Omental fat pad (tissue), 4 donors: ENCODE measurements around the gene NFIB. TPM values are rescaled to one million over a fixed set of nuclear protein-coding genes. Genes with fewer than 3 reads are reported as not detected.

Experiments used
- ATAC-seq: fragments of 150-250 bp; one replicate; pipeline ENCODE4 v1.9.1; 2016; ENCODE audit warnings: mild to moderate bottlenecking, moderate library complexity; ENCODE audit not compliant: low FRiP score
- DNase-seq: peaks from one replicate; pipeline ENCODE4 v3.0.0-alpha.2; 2019; ENCODE audit warnings: low spot score
- total RNA-seq, 4 donors: library from RNA; depleted of rRNA; stranded (reverse); fragments of >200 nt; gene quantifications; one replicate each; pipeline ENCODE4 v1.1.0, GENCODE V29; 2016
- TF ChIP-seq, protein P1 (sequence below), 3 donors: fragments of 450-650 bp; IDR thresholded peaks; one replicate each; pipeline ENCODE4 v1.5.1; 2016 to 2017; ENCODE audit warnings: antibody characterized with exemption in 3 of 3, mild to moderate bottlenecking in 3 of 3, moderate library complexity in 2 of 3

NFIB gene
- total RNA-seq, 4 donors from 2014 or later, result 55.1 to 265 (median 106) TPM

DNA sequence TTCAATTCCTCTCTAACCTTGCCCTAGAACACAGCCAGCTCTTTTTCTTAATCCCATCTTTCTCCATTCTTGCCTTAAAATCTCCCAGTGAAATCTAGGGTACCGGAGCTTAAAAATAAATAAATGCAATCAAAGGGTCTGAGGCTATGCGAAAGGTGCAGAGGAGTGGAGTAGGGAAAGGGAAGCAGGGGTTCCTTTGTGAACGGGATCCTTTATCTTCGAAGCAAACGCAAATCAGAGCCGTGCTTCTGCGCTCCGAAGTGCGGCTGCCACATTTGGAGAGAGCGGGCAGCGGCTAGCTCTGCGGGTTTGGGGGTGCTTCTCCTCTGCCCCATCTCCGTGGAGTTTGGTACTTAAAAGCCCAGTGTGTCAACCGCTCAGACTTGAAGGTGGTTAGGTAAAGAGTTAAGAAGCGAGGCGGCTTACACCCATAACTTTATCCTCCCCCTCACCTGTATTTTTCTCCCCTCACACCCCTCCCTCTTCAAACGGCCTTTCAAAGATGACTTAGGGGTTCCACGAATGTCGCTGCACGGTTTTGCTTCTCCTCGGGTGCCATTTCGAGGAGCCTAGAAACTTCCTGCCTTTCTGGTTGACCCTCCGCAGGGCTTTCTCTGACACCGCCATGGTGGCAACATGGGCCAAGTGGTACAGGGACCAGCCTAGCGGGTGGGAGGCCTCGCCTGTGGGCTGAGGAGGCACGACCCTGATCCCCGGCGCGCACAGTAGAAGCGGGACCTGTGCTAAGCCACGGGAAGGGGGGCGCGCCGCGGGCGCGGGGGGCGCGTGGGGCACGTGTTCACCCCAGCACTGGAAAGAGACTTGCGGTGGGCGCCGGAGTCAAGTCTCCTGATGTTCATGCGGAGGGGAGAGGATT lies 31.7 kb upstream of the NFIB start:
- ATAC-seq (no peak), DNase-seq (no peak)
- TF ChIP-seq, protein P1, sequence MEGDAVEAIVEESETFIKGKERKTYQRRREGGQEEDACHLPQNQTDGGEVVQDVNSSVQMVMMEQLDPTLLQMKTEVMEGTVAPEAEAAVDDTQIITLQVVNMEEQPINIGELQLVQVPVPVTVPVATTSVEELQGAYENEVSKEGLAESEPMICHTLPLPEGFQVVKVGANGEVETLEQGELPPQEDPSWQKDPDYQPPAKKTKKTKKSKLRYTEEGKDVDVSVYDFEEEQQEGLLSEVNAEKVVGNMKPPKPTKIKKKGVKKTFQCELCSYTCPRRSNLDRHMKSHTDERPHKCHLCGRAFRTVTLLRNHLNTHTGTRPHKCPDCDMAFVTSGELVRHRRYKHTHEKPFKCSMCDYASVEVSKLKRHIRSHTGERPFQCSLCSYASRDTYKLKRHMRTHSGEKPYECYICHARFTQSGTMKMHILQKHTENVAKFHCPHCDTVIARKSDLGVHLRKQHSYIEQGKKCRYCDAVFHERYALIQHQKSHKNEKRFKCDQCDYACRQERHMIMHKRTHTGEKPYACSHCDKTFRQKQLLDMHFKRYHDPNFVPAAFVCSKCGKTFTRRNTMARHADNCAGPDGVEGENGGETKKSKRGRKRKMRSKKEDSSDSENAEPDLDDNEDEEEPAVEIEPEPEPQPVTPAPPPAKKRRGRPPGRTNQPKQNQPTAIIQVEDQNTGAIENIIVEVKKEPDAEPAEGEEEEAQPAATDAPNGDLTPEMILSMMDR (IDR thresholded peaks at IDR 0.05), result no peak

DNA sequence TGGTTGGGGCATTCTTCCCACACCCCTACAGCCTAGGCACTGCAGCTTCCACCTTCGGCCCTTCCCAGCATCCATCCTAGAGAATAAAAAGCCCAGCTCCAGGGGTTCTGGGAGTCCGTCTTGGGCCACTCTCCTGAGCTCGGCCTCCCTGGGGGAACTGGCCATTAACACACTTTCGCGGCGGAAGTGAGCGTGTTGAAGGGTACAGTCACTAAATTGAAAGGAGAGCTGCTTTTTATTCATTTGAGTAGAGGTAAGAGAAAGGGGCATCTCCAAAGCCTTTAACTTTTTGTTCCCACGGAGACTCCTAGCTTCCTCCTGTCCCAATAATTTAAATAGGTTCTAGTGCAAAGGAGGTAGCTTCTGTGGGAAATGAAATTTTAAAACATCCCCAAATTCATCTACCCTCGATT lies 31.0 kb upstream of the NFIB start:
- DNase-seq (no peak), ATAC-seq (no peak)
- TF ChIP-seq, protein P1 (IDR thresholded peaks at IDR 0.05), result no peak

DNA sequence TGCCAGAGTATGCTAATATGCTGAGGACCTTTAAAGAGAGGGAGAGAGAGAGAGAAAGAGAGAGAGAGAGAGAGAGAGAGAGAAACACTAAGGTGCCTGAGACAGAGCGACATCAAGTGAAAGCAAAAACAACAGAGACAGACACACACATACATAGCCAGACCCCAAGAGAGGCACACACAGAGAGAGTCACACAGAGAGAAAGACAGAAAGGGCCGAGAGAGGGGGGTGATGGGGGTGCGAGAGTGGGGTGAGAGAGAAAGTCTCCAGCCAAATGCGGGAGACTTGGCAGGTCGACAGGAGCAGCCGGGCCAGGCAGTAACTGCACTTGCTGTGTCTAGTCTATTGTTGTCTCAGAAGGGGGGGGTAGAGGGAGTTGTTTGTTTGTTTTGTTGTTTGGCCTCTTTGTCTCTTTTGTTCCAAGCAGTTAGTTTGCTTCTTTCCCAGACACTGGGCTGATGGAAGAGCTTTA lies 30.1 kb upstream of the NFIB start:
- no peak for ATAC-seq
- TF ChIP-seq, protein P1 (IDR thresholded peaks at IDR 0.05), result no peak
- DNase-seq, result no peak

DNA sequence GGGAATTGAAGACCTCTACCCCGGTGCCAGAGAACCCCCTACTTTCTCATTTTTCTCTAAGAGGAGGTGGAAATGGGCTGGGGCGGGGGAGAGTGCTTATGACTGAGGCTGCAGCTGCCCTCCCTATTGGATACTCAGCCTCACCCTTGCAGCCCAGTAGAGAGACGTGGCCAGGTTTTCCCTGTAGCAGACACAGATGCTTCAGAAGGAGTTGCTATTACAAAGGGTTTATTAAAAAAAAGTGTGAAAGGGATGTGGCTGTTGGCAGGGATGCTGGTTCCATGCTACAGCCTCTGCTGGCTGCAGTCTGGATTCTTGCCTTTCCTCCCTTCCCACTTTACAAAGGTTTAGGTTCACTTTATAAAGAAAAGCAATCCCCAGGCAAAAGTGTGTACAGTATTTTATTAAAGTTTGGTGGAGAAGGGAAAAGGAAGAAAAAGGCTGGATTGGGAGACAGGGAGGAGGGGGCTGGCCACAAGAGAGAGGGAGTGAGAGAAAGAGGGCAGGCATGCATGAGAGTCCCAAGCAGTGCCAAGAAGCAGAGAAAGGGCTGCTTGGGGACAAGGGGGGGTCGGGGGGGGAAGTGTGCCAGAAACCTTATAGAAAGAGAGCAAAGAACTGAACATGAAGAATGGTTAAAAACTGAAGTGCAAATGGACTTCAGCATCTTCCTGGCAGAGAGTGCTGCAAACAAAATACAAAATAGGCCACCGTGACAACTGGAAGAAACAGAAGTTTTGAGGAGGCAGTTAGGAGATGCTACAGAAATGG lies 29.5 kb upstream of the NFIB start:
- no peak for DNase-seq
- TF ChIP-seq, protein P1 (IDR thresholded peaks at IDR 0.05), result no peak
- no peak for ATAC-seq

DNA sequence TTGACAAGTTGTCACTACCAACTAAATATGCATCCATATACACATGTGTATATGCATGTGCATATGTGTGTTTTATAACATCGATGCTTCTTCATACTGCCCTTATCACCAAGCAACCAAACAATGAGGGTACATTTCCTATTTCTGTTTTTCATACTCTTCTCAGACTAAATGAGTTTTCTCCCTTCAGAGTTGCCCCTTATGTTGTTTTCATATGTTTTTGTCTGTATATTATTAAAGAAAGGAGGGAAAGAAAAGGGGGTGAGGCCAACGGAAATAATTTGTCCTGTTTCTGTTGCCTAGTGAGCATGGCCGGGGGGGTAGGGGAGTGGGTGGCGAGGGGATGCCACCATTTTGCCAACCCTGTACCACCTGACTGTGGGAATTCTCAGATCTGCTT lies 28.8 kb upstream of the NFIB start:
- TF ChIP-seq, protein P1 (IDR thresholded peaks at IDR 0.05), result no peak
- no peak for ATAC-seq
- DNase-seq, result no peak

DNA sequence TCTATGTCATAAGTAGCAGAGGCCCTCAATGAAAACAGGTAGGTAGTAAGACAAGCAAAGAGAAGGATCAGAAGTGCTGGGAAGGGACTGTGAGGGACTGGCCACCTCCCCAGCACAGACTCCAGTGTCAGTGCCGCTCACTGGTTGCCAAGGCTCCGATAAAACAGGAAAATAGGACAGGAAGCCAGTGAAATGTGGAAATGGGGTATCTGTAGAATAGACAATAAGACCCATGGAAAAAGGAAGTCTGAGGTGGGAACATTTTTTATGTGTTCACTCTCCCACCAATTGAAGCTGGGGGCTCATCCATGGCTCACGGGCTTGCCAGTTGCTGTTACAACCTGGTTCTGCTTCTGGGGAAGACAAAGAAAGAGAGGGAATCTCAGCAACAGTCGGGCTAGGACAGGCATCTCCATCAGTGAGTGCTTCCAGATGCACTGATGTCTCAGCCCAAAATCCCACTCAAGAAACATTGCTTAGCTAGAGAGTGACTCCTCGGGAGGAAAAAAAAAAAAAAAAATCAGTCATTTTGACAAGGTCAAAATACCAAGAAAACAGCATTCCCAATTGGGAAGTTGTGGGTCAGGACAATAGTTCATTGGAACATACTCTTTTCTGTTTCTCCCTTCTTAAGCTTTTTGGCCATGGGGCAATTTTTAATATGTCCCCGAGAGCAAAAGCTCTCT lies 27.6 kb upstream of the NFIB start:
- no peak for DNase-seq
- no peak for ATAC-seq
- TF ChIP-seq, protein P1 (IDR thresholded peaks at IDR 0.05), result no peak
